ENCODE measurements around the gene SUCO.

- TF ChIP-seq EZH2 (IDR thresholded peaks at IDR 0.05; ENCODE audit: insufficient read depth, poor library complexity, severe bottlenecking): no peak
- TF ChIP-seq EZH2phosphoT487 (IDR thresholded peaks at IDR 0.05; ENCODE audit: insufficient read depth, low read depth): no peak
These were observed 3.3 kb downstream of the SUCO start for GRCh38 chr1:172536256-172536655.
